Neutrophil (primary cell): ENCODE data around the gene CISTR.
"Not testable (repeated sequence)": the region's sequence is repeated elsewhere in the genome, so short reads cannot be mapped to it uniquely, and the experiment has no call there.

Source experiments
- H3K27ac ChIP-seq: fragments of 200-600 bp; sonication (generic); 2 replicates; pipeline ENCODE4 v1.5.1; 2016; ENCODE audit warnings: mild to moderate bottlenecking, moderate library complexity
- H3K27me3 ChIP-seq: fragments of 200-600 bp; sonication (generic); 2 replicates; pipeline ENCODE4 v1.6.0; 2016; ENCODE audit warnings: mild to moderate bottlenecking
- H3K36me3 ChIP-seq: fragments of 200-600 bp; sonication (generic); 2 replicates; pipeline ENCODE4 v1.5.1; 2017
- H3K4me1 ChIP-seq, 2 experiments: fragments of 200-600 bp in 1 of 2; sonication (generic) in 1 of 2; 1 replicate in 1 of 2; 2 replicates in 1 of 2; pipeline versions ENCODE4 v1.5.1 to v1.6.1; 2013 to 2016; ENCODE audit warnings: low read depth in 1 of 2, low read length in 1 of 2, mild to moderate bottlenecking in 1 of 2, moderate library complexity in 1 of 2; ENCODE audit not compliant: control insufficient read depth in 1 of 2, insufficient read depth in 1 of 2
- H3K4me3 ChIP-seq, 2 experiments: fragments of 200-600 bp in 1 of 2; sonication (generic) in 1 of 2; 1 replicate in 1 of 2; 2 replicates in 1 of 2; pipeline ENCODE4 v1.5.1; 2013 to 2016; ENCODE audit warnings: low read depth in 1 of 2, low read length in 1 of 2, mild to moderate bottlenecking in 1 of 2, moderate library complexity in 1 of 2
- H3K9me3 ChIP-seq: fragments of 200-600 bp; sonication (generic); 2 replicates; pipeline ENCODE4 v1.5.1; 2016
- CTCF ChIP-seq: fragments of 200-600 bp; sonication (generic); IDR thresholded peaks from 2 replicates; pipeline ENCODE4 v1.5.1; 2016; ENCODE audit warnings: antibody characterized with exemption

Gene CISTR

GRCh38 chr12:53726341-53726740 is 25.4 kb downstream of the CISTR start:
- Histone ChIP-seq H3K27me3 (peaks cover 6% of the 10 kb centered on the region), H3K9me3 (no peaks in the 10 kb centered on the region), H3K27ac (peak overlapping the region; percentile 21), H3K4me3 (peak overlapping the region; percentile 75 to 87), H3K4me1 (peaks cover 20 to 21% of the 10 kb centered on the region in 2 experiments), H3K36me3 (peaks cover 38% of the 10 kb centered on the region)
- no peak for TF ChIP-seq CTCF

GRCh38 chr12:53725824-53726223 is 26.0 kb downstream of the CISTR start:
- Histone ChIP-seq H3K27ac (peak overlapping the region; percentile 21), H3K4me3 (peak overlapping the region in 1 of 2 experiments; percentile 75)

GRCh38 chr12:53722450-53723041 is 29.2 kb downstream of the CISTR start:
- no peaks in the 10 kb centered on the region for H3K27me3 ChIP-seq
- no peak overlapping the region for H3K4me3 ChIP-seq
- H3K9me3 ChIP-seq = no peaks in the 10 kb centered on the region
- H3K27ac ChIP-seq = no peak overlapping the region
- H3K36me3 ChIP-seq = peaks cover 76% of the 10 kb centered on the region
- peaks cover 13 to 15% of the 10 kb centered on the region in 2 experiments for H3K4me1 ChIP-seq
- TF ChIP-seq CTCF = no peak

More at GRCh38 chr12:53725824-53726223, 26.0 kb downstream of the CISTR start:
- no peak for TF ChIP-seq CTCF
- H3K4me1 ChIP-seq = peaks cover 20 to 21% of the 10 kb centered on the region in 2 experiments
- H3K36me3 ChIP-seq = peaks cover 44% of the 10 kb centered on the region
- peaks cover under 1% of the 10 kb centered on the region for H3K27me3 ChIP-seq
- no peaks in the 10 kb centered on the region for H3K9me3 ChIP-seq

GRCh38 chr12:53720946-53721345 is 30.8 kb downstream of the CISTR start:
- Histone ChIP-seq H3K9me3 (no peaks in the 10 kb centered on the region), H3K36me3 (peaks cover 92% of the 10 kb centered on the region), H3K27ac (no peak overlapping the region), H3K27me3 (no peaks in the 10 kb centered on the region), H3K4me3 (no peak overlapping the region), H3K4me1 (peaks cover 1 to 2% of the 10 kb centered on the region in 2 experiments)
- no peak for TF ChIP-seq CTCF

- peaks cover 99% of the 10 kb centered on the region for H3K36me3 ChIP-seq
- H3K4me3 ChIP-seq = no peak overlapping the region
- H3K9me3 ChIP-seq = no peaks in the 10 kb centered on the region
- no peaks in the 10 kb centered on the region for H3K27me3 ChIP-seq
- TF ChIP-seq CTCF = no peak
- H3K27ac ChIP-seq = no peak overlapping the region
- no peaks in the 10 kb centered on the region for H3K4me1 ChIP-seq
Observed at GRCh38 chr12:53719649-53720048, 32.1 kb downstream of the CISTR start.

- not testable (repeated sequence) for H3K27me3 ChIP-seq, H3K27ac ChIP-seq, H3K9me3 ChIP-seq, H3K4me3 ChIP-seq, H3K4me1 ChIP-seq
- peaks cover 99% of the 10 kb centered on the region for H3K36me3 ChIP-seq
Observed at GRCh38 chr12:53718567-53718966, 33.2 kb downstream of the CISTR start.
